HG03064 (cell line): Measurements from ENCODE around the gene CIAO3.

Experiments used
- ATAC-seq: cut with Tn5 transposase; IDR thresholded peaks from one replicate; pipeline ENCODE4 v1.9.1; 2021; ENCODE audit warnings: low read depth; ENCODE audit not compliant: unreplicated experiment

Gene CIAO3

DNA sequence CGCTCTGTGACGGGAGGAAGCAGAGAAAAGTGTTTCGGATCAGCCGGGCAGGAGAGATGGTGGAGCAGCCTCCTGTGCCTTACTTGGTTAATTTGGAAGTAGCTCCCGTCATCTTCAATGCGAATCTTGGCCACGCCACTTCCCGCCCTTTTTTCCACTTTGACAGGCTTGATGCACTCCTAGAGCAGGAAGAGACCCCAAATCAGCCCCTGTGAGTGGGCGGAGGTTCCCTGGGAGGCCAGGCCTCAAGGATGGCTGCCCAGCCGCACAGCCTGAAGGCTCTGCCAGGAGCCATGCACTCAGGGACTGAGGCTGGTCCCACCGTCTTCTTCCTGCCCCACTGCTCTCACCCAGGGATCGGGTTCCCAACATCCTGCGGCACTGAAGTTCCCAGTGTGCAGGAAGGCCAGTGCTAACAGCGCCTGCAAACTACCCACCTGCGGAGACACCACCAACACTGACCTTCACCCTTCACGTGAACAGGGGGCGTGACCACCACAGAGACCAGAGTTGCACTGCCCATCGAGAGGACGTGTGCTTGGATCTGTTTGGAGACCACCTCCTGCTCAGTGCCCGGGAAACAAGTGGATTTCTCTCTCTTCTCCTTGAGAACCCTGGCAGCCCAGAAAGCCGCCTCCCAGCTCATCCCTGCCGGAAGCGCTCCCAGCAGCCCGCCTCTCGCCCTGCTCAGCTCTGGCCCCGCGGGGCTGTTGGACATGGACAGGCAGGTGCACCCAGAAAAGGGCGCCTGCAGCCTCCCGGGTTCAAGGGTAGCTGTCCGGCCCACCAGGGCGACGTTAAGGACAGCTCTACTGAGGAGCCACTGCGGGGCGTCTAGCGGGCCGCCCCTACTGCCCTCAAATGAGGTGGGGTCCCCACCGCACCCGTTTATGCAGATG lies 988 bp downstream of the CIAO3 start:
- no peak for ATAC-seq

DNA sequence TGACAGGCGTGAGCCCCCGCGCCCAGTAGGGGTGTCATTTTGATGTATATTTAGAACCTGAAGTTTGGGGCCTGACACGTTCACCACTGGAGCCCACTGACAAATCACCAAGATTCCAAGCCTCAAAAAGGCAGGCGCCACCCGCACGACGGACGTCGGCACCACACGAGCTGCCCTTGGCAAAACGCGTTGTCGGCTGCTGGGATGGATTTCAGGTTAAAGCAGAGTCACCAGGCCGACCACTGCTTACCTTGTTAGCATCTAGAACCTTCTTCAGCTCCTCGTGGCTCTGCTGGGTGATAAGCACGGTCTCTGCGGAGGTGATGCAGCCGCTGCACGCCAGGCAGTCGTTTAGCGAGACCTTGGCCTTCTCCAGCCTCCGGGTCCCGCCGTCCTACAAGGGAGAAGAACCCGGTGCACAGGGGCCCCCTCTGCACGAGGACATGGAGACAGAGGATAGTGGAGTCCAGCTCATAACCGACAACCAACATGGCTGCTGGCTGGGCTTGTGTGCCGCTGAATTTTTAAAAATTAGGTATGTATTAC lies 3.8 kb downstream of the CIAO3 start:
- no peak for ATAC-seq

DNA sequence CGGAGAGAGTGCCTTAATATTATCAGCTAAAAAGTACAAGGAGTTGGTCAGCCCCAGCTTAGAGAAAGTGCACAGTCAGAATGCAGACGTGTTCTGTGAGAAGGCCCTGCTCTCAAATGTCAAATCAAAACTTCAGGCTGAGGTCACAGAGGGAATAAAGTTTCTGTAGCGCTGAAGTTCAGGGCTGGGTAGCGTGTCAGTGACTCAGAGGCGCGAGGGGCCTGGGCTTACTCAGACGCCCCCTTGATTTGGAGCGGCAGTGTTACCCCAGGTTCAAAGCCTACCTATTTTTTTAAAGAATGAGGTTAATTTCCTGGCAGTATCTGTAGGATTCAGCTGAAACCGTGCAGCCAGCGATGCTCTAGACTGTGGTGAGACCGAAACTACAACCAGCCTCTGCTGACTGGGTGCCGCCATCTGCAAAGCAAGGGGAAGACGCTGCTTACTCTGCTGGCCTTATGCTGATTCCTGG lies 4.8 kb downstream of the CIAO3 start:
- ATAC-seq: no peak

DNA sequence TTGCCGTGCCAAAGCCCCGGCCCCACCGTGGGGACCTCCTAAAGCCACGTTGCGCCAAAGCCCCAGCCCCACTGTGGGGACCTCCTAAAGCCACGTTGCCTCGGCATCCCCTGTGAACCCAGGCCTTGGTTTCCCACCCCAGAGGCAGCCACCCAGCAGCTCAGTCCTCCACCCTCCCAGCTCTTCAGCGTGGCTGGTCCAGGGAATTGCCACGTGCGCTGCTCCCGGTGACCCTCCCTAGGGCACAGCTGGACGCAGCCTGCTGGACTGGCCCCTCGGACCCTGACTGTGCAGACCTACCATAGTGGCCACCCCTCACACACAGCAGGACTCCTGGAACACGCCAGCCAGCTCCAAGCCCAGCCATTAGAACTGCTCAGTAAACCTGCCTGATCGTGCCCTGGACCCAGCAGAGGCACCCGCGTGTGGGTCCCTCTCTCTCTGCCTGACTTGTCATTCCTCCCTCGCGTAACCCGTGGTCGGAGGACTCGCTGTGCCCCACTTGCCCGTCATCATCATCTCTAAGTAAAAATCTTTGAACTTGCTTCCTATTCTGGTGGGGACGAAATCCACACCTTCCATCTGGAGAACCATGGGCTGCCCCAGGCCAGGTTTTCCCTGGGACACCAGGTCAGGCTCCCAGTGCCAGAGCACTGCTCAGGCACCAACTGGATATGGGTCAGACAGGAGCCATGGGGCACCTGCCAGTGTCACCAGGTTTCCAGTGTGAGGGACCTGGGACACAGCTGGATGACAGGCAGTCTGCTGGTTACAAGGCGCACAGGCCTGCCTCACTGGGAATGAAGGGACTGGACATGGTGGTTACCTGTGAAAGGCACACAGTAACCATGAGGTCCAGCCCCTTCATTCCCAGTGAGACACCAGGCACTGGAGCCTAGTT lies 5.6 kb downstream of the CIAO3 start:
- no peak for ATAC-seq

DNA sequence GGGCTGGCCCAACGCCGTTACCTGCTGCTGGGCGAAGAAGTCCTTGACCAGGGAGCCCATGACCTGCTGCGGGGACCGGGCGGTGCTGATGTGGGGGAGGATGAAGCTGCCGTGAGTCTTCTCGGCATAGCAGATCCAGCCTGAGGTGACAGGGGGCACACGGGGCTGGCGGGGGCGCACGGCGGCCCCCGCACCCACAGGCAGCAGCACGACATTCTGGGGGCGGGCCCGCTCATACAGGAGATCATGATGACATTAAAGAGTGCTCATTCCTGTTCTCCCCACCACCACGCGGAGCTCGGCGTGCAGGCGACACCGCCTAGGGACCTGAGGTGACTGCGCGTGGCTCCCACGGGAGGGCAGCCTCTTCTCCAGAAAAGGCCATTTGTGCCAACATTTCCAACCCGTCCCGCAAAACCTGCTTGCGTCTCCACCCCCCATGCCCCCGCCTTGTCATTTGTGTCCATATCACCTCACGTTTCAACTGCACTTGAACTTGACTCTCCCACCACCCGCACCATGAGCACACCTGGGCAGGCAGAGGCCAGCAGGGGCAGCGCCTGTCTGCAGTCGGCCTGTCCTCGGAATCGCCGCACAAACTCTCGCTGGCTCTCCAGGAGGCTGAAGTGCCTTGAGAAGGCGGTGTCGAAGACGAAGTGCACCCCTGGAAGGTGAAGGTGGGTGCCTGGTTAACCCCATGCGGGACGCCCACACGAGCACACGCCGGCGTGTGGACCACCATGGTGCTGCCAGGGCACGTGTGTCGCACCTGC lies 6.4 kb downstream of the CIAO3 start:
- no peak for ATAC-seq

DNA sequence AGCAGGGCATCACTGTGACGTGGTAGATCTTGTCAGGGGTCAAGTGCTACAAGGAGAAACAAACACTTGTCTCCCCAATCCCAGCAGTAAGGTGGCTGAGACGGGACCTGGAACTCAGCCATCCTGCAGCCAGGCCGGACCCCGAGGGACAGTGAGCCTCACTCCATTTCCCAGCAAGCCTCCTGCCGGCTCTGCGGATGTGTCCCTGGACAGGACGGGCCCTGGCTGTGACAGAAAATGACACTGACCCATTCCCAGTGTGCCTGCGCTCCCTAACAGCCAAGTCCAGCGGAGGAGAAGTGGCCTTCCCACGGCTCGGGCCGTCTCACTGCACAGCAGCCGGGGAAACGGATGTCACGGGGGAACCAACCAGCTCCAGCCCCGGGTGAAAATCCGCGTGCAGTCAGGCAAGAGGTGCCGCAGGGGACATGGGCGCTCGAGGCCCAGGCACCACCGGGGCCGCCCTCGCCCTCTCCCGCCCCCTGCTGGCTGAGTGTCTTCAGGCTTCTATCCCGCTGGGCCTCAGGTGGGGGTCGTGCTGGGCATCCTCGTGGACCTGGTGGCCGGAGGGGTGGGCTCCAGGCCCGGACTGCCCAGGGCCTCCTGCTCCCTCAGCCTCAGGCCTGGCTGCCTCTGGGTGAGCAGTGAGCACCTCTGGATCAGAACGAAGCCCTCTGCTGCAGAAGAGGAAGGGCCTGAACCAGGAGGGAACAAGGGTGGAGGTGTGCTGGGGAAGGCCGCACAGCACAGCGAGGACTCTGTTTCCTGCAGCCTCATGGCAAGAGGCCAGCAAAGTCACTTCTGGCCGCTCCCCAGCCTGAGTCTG lies 7.2 kb downstream of the CIAO3 start:
- no peak for ATAC-seq

DNA sequence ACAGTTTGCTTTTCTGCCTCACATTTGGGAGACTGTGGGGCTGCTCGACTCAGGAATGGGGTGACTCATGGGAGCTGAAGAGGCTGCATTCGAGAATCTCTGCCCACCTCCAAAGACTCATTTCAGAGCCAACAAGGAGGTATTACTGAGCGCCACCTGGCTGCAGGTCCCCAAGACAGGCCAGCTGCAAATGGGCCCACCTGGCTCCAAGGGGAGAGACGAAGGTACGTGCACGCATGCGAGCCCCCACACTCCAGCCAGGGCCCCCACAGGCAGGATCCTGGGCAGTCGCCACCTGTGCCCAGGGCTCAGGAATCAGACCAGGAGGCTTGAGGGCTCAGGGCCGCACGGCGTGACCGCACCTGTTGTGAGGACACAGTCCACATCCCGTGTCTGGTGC lies 7.9 kb downstream of the CIAO3 start:
- ATAC-seq: no peak

DNA sequence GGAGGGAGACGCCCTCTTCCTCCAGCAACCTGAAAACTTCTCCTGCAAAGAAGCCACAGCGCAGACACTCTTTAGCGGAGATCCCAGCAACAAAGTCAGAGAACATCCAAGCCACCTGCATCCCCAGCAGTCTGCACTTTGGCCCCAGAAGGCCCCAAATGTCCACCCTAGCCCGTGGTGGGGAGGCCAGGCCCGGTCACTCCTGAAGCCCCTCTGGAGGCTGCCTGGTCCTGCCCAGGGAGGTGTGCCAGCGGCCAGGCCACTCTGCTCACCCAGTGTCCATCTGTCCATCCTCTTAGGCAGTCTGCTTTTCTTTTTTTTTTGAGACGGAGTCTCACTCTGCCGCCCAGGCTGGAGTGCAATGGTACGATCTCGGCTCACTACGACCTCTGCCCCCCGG lies 8.5 kb downstream of the CIAO3 start:
- ATAC-seq: no peak

DNA sequence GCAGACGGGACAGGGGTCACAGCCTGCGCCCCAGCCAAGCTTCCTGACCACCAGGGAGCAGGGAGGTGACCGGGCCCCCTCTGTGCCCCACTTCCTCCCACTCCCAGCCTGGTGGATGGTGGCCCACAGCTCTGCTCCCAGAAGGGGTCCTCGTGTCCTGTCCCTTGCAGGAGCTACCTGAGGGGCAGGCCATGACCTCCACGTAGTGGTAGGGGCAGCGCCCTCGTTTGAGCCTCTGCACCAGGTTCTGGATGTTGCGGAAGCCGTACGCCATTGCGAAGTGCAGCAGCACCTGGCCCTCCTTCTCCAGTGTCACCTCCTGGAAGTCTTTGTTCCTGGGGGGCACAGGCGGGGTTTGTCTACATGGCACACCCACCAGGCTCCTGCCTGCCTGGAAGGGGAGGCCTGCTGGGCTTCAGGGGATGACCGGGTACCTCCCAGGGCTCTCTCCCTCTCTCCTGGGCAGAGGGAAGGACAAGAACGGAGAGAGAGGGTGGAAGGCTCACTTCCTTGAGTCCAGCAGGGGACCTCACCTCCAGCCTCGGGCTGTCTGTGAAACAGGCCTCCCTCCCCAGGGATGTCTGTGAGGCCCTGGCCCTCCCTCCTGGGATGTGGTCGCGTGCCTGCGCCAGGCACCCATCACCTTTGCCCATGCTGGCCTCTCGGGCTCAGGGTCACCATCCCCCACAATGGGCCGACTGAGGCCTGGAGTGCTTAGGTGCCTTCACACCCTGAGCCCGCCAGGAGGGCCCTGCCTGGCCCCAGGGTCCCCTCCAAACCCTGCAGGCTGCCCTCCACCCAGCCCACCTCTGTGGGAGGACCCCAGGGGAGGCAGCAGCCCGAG lies 9.9 kb downstream of the CIAO3 start:
- no peak for ATAC-seq

DNA sequence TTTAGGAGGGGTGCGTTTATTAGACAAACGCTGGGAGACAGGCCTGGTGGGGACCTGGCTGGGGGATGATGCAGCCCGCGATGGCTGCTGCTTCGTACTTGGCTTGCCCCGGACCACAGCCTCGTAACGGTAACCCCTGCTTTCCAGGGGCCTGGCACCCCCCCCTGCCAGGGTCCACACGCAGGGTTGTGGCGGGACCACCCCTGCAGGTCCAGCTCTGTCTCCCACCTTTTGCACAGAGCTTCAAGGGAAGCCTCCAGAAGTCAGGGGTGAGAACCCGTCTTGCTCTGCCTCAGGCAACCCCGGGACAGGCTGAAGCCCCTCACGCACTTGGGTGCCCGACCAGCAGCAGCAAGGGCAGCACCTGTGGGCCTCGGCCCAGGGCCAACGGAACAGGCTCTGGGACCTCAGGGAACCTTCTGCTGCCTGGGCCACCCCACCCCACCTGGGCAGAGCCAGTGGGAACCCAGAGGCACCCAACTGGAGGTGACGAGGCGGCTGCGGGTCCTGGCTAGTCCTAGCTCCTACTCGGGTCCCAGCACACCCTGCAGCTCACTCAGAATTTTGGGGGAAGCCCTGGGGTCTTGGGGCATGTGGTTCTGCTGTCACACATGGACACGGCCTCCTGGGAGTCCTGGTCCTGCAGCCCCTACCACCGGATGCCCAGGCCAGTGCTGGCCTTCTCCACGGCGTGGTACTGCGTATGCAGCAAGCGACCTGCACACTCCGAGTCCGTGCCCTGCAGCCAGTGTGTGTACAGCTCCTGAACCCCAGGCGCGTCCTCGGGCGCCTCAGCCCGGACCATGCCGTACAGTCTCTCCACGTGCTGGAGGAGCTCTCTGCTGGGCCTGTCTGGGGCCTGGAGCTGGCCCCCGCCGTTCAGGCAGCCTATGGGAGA lies 10.8 kb downstream of the CIAO3 start:
- ATAC-seq: no peak

DNA sequence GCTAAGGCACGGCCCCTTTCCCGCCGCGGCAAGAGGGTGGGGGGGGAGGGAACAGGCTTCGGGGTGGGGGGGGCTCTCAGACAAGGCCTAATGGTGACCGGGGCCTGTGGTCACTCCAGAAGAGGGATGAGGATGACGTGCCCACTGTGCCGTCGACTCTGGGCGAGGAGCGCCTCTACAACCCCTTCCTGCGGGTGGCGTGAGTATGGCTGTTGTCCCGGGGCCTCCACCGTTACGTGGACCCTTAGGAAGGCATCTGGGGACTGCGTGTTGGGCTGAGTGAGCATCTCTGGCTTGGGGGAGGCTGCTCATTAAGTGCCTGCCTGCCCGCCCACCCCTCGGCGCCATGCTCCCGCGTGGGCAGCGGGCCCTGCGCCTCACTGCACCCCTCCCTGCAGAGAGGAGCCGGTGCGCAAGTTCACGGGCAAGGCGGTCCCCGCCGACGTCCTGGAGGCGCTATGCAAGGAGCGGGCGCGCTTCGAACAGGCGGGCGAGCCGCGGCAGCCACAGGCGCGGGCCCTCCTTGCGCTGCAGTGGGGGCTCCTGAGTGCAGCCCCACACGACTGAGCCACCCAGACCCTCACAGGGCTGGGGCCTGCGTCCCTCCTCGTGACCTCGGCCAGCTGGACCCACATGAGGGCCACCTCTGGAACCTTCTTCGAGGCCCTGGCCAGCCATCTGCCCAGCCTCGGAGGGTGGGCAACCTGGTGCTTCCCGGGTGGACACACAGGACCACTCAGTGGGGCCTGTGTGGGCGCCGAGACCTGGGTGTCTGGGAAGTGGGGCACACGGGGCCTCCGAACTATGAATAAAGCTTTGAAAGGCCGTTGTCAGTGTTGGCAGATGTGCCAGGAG lies 11.7 kb downstream of the CIAO3 start:
- no peak for ATAC-seq

DNA sequence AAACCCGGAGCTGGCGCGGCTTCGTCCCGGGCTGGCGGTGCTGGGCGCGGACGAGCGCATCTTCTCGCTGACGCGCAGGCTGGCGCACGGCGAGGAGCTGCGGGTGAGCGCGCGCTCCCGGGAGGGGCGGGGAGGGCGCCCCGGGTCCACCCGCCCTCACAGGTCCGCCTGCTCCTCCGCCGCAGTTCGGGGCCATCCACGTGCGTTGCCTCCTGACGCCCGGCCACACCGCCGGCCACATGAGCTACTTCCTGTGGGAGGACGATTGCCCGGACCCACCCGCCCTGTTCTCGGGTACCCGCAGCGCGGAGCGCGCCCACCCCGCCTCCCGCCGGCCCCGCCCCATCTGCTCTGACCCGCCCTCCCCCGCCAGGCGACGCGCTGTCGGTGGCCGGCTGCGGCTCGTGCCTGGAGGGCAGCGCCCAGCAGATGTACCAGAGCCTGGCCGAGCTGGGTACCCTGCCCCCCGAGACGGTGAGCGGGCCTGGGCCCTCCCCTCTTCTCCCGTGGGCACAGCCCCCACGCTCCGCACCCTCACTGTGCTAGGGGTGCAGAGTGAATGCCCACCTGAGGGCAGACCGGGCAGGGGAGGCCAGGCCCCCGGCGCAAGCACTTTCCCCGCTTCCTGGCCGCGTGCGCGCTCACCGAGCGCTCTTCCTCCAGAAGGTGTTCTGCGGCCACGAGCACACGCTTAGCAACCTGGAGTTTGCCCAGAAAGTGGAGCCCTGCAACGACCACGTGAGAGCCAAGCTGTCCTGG lies 12.5 kb downstream of the CIAO3 start:
- no peak for ATAC-seq

DNA sequence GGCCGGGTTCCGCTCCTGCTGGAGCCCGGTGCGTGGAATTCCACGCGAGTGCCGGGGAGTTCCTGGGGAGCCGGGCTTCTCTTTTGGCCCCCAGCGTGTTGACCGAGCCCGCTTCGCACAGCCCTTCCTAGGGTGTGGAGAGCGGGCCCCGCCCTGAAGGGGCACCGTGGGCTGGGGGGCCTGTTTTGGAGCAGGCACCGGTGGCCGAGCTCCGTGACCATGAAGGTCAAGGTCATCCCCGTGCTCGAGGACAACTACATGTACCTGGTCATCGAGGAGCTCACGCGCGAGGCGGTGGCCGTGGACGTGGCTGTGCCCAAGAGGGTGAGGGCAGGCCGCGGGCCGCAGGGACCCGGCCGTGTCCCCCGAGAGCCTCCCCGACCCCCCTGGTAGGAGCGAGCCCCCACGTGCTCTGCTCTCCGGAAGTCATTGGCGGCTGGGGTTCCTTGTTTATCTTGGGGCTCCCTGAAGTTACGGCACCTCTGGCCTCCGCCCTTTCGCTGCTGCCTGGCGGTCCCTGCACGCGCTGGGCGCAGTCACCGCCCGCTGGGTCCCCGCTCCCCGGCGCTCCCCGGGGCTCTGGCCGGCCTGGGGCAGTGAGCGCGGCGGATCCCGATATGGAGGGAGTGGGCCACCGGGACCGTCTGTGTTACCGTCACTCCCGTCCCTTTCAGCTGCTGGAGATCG lies 13.4 kb downstream of the CIAO3 start:
- no peak for ATAC-seq

DNA sequence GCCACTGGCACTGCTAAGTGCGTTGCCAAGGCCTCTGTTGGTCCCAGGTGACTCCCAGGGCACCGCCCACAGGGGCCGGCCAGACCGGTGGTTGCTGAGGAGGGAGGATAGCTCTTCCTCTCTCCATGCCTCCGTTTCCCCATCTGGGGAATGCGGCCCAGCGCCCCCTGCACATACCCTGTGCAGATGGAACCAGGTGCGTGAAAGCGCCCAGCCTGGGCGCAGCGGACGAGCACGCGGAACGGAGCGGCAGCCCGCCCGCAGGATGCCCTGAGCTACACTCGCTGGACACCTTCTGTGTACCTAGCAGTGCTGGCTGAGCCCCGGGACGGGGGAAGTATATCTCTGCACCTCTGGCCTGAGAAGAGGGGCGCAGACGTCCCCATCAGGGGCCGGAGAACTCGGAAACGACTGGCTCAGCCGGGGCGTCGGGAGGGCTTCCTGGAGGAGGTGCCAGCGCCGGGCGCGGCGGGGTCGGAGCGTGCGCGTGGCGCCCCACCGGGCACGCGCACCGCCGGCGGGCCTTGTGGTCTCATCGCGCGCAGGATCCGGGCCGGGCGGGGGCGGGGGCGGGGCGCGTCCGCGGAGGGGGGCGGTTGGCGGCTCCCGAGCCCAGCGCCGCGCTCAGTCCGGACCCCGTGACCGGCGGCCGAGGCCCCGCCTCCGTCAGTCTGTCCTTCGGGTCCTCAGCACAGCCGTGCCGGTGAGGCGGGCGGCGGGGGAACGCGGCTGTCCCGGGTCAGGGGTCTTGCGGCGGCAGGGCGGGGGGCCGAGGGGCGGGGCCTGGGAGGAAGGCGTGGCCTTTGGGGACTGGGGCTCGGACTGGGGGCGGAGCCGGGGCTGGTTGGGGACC lies 14.1 kb downstream of the CIAO3 start, which contains the start of the genes CCDC78 and HAGHL:
Gene CCDC78, minus strand, starts transcription at position 6 of the 853 bp plus-strand sequence. CDS start 76 bp downstream, outside the sequence.
Gene HAGHL, plus strand, starts transcription at position 669 of the 853 bp plus-strand sequence. CDS start 404 bp downstream, outside the sequence.
- ATAC-seq: no peak

DNA sequence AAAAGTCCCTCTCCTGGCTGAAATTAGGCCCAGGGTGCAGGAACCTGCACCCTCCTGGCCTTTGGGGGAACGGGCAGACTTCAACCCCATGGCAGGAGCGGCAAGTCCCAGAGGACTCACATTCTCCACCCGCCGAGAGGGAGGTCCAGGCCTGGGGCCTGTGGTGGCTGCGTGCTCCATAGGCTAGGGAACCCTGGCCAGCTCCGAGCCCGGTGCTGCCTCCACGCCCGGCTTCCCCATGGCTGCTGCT lies 14.7 kb downstream of the CIAO3 start:
- ATAC-seq: no peak
